Testis (tissue), 3 donors: Measurements from ENCODE around the gene MON2. TPM values are rescaled to one million over a fixed set of nuclear protein-coding genes. Genes with fewer than 3 reads are reported as not detected.
"Not testable (repeated sequence)": the region's sequence is repeated elsewhere in the genome, so short reads cannot be mapped to it uniquely, and the experiment has no call there.

Source experiments
- DNase-seq: peaks from one replicate; pipeline ENCODE4 v3.0.0-alpha.2; 2019
- H3K27ac ChIP-seq, 2 donors: fragments of 200-600 bp; sonication (generic); one replicate each; pipeline ENCODE4 v1.5.1; 2019
- H3K27me3 ChIP-seq: fragments of 200-600 bp; sonication (generic); one replicate; pipeline ENCODE4 v1.5.1; 2019
- H3K36me3 ChIP-seq: fragments of 200-600 bp; sonication (generic); one replicate; pipeline ENCODE4 v1.5.1; 2017; ENCODE audit warnings: low read depth; ENCODE audit errors: missing control alignments
- H3K4me1 ChIP-seq: fragments of 200-600 bp; sonication (generic); one replicate; pipeline ENCODE4 v1.5.1; 2019
- H3K4me3 ChIP-seq, 2 donors: fragments of 200-600 bp; sonication (generic); one replicate each; pipeline ENCODE4 v1.5.1; 2017 to 2019
- H3K9me3 ChIP-seq: fragments of 200-600 bp; sonication (generic); one replicate; pipeline ENCODE4 v1.5.1; 2017
- POLR2A ChIP-seq: fragments of 450-650 bp; IDR thresholded peaks from one replicate; pipeline ENCODE4 v1.6.1; 2017; ENCODE audit warnings: antibody characterized with exemption, mild to moderate bottlenecking, moderate library complexity
- WGBS, 2 donors: methylation state at CpG; one replicate each; pipeline ENCODE4 v1.1.5; 2018; 5-methylcytosine and 5-hydroxymethylcytosine counted together
- intact Hi-C: fragments of 100-400 bp; cut with DNase I; formaldehyde crosslinking; loops from one replicate; pipeline ENCODE4 v1.15.1; 2023; ENCODE audit warnings: low total_unique reads
- polyA plus RNA-seq: library from polyadenylated mRNA; stranded (reverse); fragments of 350-450 nt; fragmentation: Illumina TruSeq; extraction: RNeasy Lipid Tissue Mini Kit (QIAGEN cat#74804); gene quantifications from one replicate; pipeline ENCODE4 v1.2.3, GENCODE V29; 2014; ENCODE audit warnings: low read depth, low replicate concordance; ENCODE audit not compliant: insufficient read depth
- total RNA-seq, 2 donors: library from RNA; depleted of rRNA; stranded (reverse); fragments of >200 nt; gene quantifications; one replicate each; pipeline ENCODE4 v1.2.3, GENCODE V29; 2016
- TF ChIP-seq, protein P1 (sequence below), 3 experiments: fragments of 450-650 bp in 2 of 3; fragments of 200-600 bp in 1 of 3; sonication (generic) in 1 of 3; IDR thresholded peaks; one replicate each; pipeline ENCODE4 v1.5.1; 2016 to 2019; ENCODE audit warnings: antibody characterized with exemption in 3 of 3, mild to moderate bottlenecking in 2 of 3, moderate library complexity in 1 of 3

The MON2 gene
- total and polyA plus RNA-seq, 3 donors from 2014 or later: 22.8 to 98.4 (median 90.1) TPM

DNA sequence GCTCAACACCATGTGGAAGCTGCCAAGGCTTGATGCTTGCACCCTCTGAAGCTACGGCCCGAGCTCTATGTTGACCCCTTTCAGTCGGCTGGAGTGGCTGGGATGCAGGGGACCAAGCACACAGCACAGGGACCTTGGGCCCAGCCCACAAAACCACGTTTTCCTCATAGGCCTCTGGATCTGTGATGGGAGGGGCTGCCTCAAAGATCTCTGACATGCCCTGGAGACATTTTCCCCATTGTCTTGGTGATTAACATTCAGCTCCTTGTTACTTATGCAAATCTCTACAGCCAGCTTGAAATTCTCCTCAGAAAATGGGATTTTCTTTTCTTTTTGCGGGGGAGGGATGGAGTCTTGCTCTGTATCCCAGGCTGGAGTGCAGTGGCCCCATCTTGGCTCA is 46.3 kb downstream of the MON2 start:
- no peak for TF ChIP-seq POLR2A
- TF ChIP-seq, protein P1, sequence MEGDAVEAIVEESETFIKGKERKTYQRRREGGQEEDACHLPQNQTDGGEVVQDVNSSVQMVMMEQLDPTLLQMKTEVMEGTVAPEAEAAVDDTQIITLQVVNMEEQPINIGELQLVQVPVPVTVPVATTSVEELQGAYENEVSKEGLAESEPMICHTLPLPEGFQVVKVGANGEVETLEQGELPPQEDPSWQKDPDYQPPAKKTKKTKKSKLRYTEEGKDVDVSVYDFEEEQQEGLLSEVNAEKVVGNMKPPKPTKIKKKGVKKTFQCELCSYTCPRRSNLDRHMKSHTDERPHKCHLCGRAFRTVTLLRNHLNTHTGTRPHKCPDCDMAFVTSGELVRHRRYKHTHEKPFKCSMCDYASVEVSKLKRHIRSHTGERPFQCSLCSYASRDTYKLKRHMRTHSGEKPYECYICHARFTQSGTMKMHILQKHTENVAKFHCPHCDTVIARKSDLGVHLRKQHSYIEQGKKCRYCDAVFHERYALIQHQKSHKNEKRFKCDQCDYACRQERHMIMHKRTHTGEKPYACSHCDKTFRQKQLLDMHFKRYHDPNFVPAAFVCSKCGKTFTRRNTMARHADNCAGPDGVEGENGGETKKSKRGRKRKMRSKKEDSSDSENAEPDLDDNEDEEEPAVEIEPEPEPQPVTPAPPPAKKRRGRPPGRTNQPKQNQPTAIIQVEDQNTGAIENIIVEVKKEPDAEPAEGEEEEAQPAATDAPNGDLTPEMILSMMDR (IDR thresholded peaks at IDR 0.05): no peak
- no peak for DNase-seq
- intact Hi-C loops: no loop called here
- H3K27me3 ChIP-seq: no peaks in the 10 kb centered on the region
- H3K4me1 ChIP-seq: no peaks in the 10 kb centered on the region
- no peaks in the 10 kb centered on the region for H3K9me3 ChIP-seq
- no peak overlapping the region for H3K27ac ChIP-seq
- WGBS, 2 donors: 95 to 100% methylated on average over 4 to 5 of the region's 5 CpGs
- no peak overlapping the region for H3K4me3 ChIP-seq
- no peaks in the 10 kb centered on the region for H3K36me3 ChIP-seq

DNA sequence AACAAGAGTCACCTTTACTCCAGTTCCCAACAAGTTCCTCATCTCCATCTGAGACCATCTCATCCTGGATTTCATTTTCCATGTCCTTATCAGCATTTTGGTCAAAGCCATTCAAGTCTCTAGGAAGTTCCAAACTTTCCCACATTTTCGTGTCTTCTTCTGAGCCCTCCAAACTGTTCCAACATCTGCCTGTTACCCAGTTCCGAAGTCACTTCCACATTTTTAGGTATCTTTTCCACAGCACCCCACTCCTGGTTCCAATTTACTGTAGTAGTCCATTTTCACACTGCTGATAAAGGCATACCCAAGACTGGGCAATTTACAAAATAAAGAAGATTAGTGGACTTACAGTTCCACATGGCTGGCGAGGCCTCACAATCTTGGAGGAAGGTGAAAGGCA is 47.5 kb downstream of the MON2 start:
- H3K36me3 ChIP-seq, DNase-seq, intact Hi-C loops, H3K27me3 ChIP-seq, H3K4me3 ChIP-seq, H3K4me1 ChIP-seq, H3K9me3 ChIP-seq, H3K27ac ChIP-seq: not testable (repeated sequence)
- WGBS, 2 donors: 95 to 98% methylated on average over 3 of the region's 3 CpGs

DNA sequence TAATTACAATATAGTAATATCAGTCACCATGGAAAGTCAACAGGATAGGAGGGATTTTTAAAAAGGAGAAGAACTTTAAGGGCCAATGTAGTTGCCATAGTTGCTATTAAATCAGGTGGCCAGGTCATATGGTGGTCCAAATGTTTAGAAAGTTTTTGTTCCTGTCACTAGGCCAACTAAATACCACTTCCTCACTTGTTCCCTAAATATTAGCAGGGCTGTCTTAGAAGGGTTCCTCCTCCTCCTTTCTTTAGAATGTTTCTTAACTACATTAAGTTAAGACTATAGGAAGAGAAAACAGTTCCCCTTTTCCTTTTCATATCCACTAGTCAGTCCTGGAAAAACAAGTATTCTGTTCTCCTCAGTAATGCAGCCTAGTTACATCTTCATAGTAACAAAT is 50.3 kb downstream of the MON2 start:
- no peaks in the 10 kb centered on the region for H3K27me3 ChIP-seq
- H3K27ac ChIP-seq: no peak overlapping the region
- TF ChIP-seq, protein P1 (IDR thresholded peaks at IDR 0.05): no peak
- no peak for TF ChIP-seq POLR2A
- DNase-seq: no peak
- no peaks in the 10 kb centered on the region for H3K9me3 ChIP-seq
- H3K4me3 ChIP-seq: no peak overlapping the region
- no peaks in the 10 kb centered on the region for H3K36me3 ChIP-seq
- intact Hi-C loops: no loop called here
- no peaks in the 10 kb centered on the region for H3K4me1 ChIP-seq

DNA sequence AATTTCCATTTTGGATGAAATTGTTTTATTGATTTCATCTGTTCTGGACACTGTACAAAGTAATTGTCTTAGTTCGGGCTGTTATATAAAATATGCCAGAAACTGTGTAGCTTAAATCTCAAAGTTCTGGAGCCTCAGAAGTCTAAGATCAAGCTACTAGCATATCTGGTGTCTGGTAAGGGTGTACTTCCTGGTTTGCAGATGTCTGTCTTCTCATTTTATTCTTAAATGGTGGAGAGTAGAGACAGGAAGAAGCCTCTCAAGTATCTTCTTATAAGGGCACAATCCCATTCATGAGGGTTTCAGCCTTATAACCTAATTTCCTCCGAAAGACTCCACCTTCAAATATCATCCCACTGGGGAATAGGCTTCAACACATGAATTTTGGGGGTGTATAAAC is 51.3 kb downstream of the MON2 start:
- no peak overlapping the region for H3K27ac ChIP-seq
- no peaks in the 10 kb centered on the region for H3K4me1 ChIP-seq
- TF ChIP-seq, protein P1 (IDR thresholded peaks at IDR 0.05): no peak
- no peak for TF ChIP-seq POLR2A
- no peak for DNase-seq
- no peaks in the 10 kb centered on the region for H3K27me3 ChIP-seq
- no peaks in the 10 kb centered on the region for H3K36me3 ChIP-seq
- H3K4me3 ChIP-seq: no peak overlapping the region
- WGBS, 2 donors: 75 to 92% methylated on average over 2 of the region's 2 CpGs
- intact Hi-C loops: no loop called here
- H3K9me3 ChIP-seq: no peaks in the 10 kb centered on the region

DNA sequence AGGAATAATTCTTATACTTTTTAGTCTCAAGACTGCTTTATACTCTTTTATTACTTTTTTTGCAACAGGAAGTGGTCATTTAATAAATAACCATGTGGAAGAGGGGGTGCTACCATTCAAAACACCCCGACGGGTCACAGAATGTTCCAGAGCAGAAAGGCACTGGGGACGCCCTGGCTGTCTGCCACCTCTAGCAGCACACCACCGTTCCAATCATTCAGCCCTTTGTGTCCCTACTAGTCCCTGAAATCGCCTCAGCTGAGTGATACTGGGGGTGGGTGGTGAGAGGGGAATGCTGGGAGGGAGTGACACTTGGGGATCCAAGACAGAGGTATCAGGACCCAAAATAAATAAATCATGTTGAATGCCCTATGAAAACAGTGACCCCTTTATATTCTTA is 52.4 kb downstream of the MON2 start:
- Histone ChIP-seq H3K4me3 (no peak overlapping the region), H3K9me3 (no peaks in the 10 kb centered on the region), H3K27ac (no peak overlapping the region), H3K4me1 (no peaks in the 10 kb centered on the region), H3K36me3 (no peaks in the 10 kb centered on the region), H3K27me3 (no peaks in the 10 kb centered on the region)
- intact Hi-C loops: no loop called here
- no peak for TF ChIP-seq POLR2A
- TF ChIP-seq, protein P1 (IDR thresholded peaks at IDR 0.05): no peak
- WGBS, 2 donors: 45 to 62% methylated on average over 5 of the region's 5 CpGs
- DNase-seq: no peak
